ENCODE results near the gene ADPRHL1. TPM values are rescaled to one million over a fixed set of nuclear protein-coding genes. Genes with fewer than 3 reads are reported as not detected.

The ADPRHL1 gene
- total and polyA plus RNA-seq, 4 donors = 0.28 to 0.67 (median 0.55) TPM

- no peak overlapping the region for H3K27ac ChIP-seq (ENCODE audit: low read depth in 1 of 2, low read length in 2 of 2)
- H3K9me3 ChIP-seq (ENCODE audit: control insufficient read depth in 4 of 4, low read length in 3 of 4) = no peaks in the 10 kb centered on the region
- peaks cover 0 to 4% (median 1%) of the 10 kb centered on the region in 4 donors for H3K4me1 ChIP-seq (ENCODE audit: control insufficient read depth in 4 of 4, insufficient read depth in 4 of 4, low read length in 3 of 4)
- H3K27me3 ChIP-seq (ENCODE audit: control insufficient read depth in 4 of 4, insufficient read depth in 4 of 4, low read length in 3 of 4) = no peaks in the 10 kb centered on the region
- no peak overlapping the region for H3K9ac ChIP-seq (ENCODE audit: low read depth in 1 of 2, low read length in 2 of 2)
- peaks cover 0 to 5% (median 0%) of the 10 kb centered on the region in 4 donors for H3K36me3 ChIP-seq (ENCODE audit: control insufficient read depth in 4 of 4, insufficient read depth in 3 of 4, low read depth in 1 of 4, low read length in 3 of 4)
- no peak for DNase-seq (ENCODE audit: low spot score)
- no peak overlapping the region for H3K4me3 ChIP-seq (ENCODE audit: low read depth in 1 of 3, low read length in 3 of 3)
- 94% methylated on average over 9 of the region's 9 CpGs for WGBS
- no peak for TF ChIP-seq ATF3 (IDR thresholded peaks at IDR 0.05)
- no peak for TF ChIP-seq SP1 (IDR thresholded peaks at IDR 0.05)
- TF ChIP-seq RXRA (IDR thresholded peaks at IDR 0.05) = no peak
- no peak for TF ChIP-seq JUND (IDR thresholded peaks at IDR 0.05)
- TF ChIP-seq TAF1 (conservative IDR thresholded peaks at IDR 0.05) = no peak
- TF ChIP-seq ZBTB33 (IDR thresholded peaks at IDR 0.05) = no peak
- TF ChIP-seq, protein P1, sequence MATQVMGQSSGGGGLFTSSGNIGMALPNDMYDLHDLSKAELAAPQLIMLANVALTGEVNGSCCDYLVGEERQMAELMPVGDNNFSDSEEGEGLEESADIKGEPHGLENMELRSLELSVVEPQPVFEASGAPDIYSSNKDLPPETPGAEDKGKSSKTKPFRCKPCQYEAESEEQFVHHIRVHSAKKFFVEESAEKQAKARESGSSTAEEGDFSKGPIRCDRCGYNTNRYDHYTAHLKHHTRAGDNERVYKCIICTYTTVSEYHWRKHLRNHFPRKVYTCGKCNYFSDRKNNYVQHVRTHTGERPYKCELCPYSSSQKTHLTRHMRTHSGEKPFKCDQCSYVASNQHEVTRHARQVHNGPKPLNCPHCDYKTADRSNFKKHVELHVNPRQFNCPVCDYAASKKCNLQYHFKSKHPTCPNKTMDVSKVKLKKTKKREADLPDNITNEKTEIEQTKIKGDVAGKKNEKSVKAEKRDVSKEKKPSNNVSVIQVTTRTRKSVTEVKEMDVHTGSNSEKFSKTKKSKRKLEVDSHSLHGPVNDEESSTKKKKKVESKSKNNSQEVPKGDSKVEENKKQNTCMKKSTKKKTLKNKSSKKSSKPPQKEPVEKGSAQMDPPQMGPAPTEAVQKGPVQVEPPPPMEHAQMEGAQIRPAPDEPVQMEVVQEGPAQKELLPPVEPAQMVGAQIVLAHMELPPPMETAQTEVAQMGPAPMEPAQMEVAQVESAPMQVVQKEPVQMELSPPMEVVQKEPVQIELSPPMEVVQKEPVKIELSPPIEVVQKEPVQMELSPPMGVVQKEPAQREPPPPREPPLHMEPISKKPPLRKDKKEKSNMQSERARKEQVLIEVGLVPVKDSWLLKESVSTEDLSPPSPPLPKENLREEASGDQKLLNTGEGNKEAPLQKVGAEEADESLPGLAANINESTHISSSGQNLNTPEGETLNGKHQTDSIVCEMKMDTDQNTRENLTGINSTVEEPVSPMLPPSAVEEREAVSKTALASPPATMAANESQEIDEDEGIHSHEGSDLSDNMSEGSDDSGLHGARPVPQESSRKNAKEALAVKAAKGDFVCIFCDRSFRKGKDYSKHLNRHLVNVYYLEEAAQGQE (IDR thresholded peaks at IDR 0.05) = no peak
- TF ChIP-seq HNF4G (IDR thresholded peaks at IDR 0.05) = no peak
- TF ChIP-seq, protein P2, sequence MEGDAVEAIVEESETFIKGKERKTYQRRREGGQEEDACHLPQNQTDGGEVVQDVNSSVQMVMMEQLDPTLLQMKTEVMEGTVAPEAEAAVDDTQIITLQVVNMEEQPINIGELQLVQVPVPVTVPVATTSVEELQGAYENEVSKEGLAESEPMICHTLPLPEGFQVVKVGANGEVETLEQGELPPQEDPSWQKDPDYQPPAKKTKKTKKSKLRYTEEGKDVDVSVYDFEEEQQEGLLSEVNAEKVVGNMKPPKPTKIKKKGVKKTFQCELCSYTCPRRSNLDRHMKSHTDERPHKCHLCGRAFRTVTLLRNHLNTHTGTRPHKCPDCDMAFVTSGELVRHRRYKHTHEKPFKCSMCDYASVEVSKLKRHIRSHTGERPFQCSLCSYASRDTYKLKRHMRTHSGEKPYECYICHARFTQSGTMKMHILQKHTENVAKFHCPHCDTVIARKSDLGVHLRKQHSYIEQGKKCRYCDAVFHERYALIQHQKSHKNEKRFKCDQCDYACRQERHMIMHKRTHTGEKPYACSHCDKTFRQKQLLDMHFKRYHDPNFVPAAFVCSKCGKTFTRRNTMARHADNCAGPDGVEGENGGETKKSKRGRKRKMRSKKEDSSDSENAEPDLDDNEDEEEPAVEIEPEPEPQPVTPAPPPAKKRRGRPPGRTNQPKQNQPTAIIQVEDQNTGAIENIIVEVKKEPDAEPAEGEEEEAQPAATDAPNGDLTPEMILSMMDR (IDR thresholded peaks at IDR 0.05; ENCODE audit: low read depth, low read length, missing input control) = no peak
- TF ChIP-seq GABPA (IDR thresholded peaks at IDR 0.05 in 1 of 2, conservative IDR thresholded peaks at IDR 0.05 in 1 of 2) = no peak
- TF ChIP-seq FOXA2 (IDR thresholded peaks at IDR 0.05) = no peak
Measured at GRCh38 chr13:113446488-113446854, 6.8 kb downstream of the ADPRHL1 start.

- Histone ChIP-seq H3K27me3 (ENCODE audit: control insufficient read depth in 4 of 4, insufficient read depth in 4 of 4, low read length in 3 of 4) (no peaks in the 10 kb centered on the region), H3K9me3 (ENCODE audit: control insufficient read depth in 4 of 4, low read length in 3 of 4) (no peaks in the 10 kb centered on the region), H3K4me3 (ENCODE audit: low read depth in 1 of 3, low read length in 3 of 3) (no peak overlapping the region), H3K4me1 (ENCODE audit: control insufficient read depth in 4 of 4, insufficient read depth in 4 of 4, low read length in 3 of 4) (peaks cover 0 to 4% (median 1%) of the 10 kb centered on the region in 4 donors), H3K36me3 (ENCODE audit: control insufficient read depth in 4 of 4, insufficient read depth in 3 of 4, low read depth in 1 of 4, low read length in 3 of 4) (peaks cover 0 to 5% (median 0%) of the 10 kb centered on the region in 4 donors), H3K27ac (ENCODE audit: low read depth in 1 of 2, low read length in 2 of 2) (no peak overlapping the region), H3K9ac (ENCODE audit: low read depth in 1 of 2, low read length in 2 of 2) (no peak overlapping the region)
- DNase-seq (ENCODE audit: low spot score) = no peak
- 91% methylated on average over 19 of the region's 19 CpGs for WGBS
- no peak for TF ChIP-seq NR2F2 (IDR thresholded peaks at IDR 0.05)
- no peak for TF ChIP-seq FOXA1 (IDR thresholded peaks at IDR 0.05)
- TF ChIP-seq, protein P2 (IDR thresholded peaks at IDR 0.05; ENCODE audit: low read depth, low read length, missing input control) = no peak
- TF ChIP-seq MAX (IDR thresholded peaks at IDR 0.05) = no peak
- TF ChIP-seq GABPA (IDR thresholded peaks at IDR 0.05 in 1 of 2, conservative IDR thresholded peaks at IDR 0.05 in 1 of 2) = no peak
- no peak for TF ChIP-seq RAD21 (IDR thresholded peaks at IDR 0.05)
- no peak for TF ChIP-seq HNF4A (conservative IDR thresholded peaks at IDR 0.05)
- TF ChIP-seq JUND (IDR thresholded peaks at IDR 0.05) = no peak
- TF ChIP-seq FOXA2 (IDR thresholded peaks at IDR 0.05) = no peak
- TF ChIP-seq, protein P1 (IDR thresholded peaks at IDR 0.05) = no peak
- no peak for TF ChIP-seq ATF3 (IDR thresholded peaks at IDR 0.05)
Measured at GRCh38 chr13:113445791-113446487, 7.3 kb downstream of the ADPRHL1 start.
